Measurements from ENCODE around the gene DPEP3.
A peak's percentile ranks its signal among the peaks of the same experiment; 100 is the strongest.

DPEP3 gene

GRCh38 chr16:67968400-67969253 is 11.7 kb downstream of the DPEP3 start, which contains the start of gene SLC12A4:
Gene SLC12A4, minus strand, starts transcription at chr16:67968637. Its CDS starts 84 bp downstream, at chr16:67968553.
- DNase-seq (ENCODE audit: insufficient read length, low spot score) (peak; percentile 94), FAIRE-seq (peak; percentile 82)

GRCh38 chr16:67967958-67968399 is 12.3 kb downstream of the DPEP3 start:
- DNase-seq (ENCODE audit: insufficient read length, low spot score) = peak; percentile 56
- FAIRE-seq = peak; percentile 31

- FAIRE-seq = peak; percentile 72
- DNase-seq (ENCODE audit: insufficient read length, low spot score) = no peak
These were observed 12.9 kb downstream of the DPEP3 start for GRCh38 chr16:67967183-67967957.

GRCh38 chr16:67966549-67967182 is 13.6 kb downstream of the DPEP3 start:
- DNase-seq (ENCODE audit: insufficient read length, low spot score) (no peak), FAIRE-seq (no peak)

GRCh38 chr16:67965668-67966548 is 14.4 kb downstream of the DPEP3 start:
- FAIRE-seq (no peak), DNase-seq (ENCODE audit: insufficient read length, low spot score) (no peak)

- FAIRE-seq (no peak), DNase-seq (ENCODE audit: insufficient read length, low spot score) (no peak)
These were observed 15.7 kb downstream of the DPEP3 start for GRCh38 chr16:67964477-67965131.

GRCh38 chr16:67963662-67964321 is 16.5 kb downstream of the DPEP3 start:
- FAIRE-seq = no peak
- no peak for DNase-seq (ENCODE audit: insufficient read length, low spot score)

- FAIRE-seq = no peak
- no peak for DNase-seq (ENCODE audit: insufficient read length, low spot score)
These were observed 17.0 kb downstream of the DPEP3 start for GRCh38 chr16:67963292-67963661.

GRCh38 chr16:67962135-67962534 is 18.2 kb downstream of the DPEP3 start:
- DNase-seq (ENCODE audit: insufficient read length, low spot score) (no peak), FAIRE-seq (no peak)

GRCh38 chr16:67961551-67961957 is 18.7 kb downstream of the DPEP3 start:
- DNase-seq (ENCODE audit: insufficient read length, low spot score) = no peak
- no peak for FAIRE-seq

GRCh38 chr16:67959536-67960329 is 20.6 kb downstream of the DPEP3 start:
- no peak for FAIRE-seq
- no peak for DNase-seq (ENCODE audit: insufficient read length, low spot score)

GRCh38 chr16:67957622-67958021 is 22.7 kb downstream of the DPEP3 start:
- no peak for FAIRE-seq
- DNase-seq (ENCODE audit: insufficient read length, low spot score) = no peak

GRCh38 chr16:67954421-67955196 is 25.7 kb downstream of the DPEP3 start:
- FAIRE-seq (no peak), DNase-seq (ENCODE audit: insufficient read length, low spot score) (no peak)

GRCh38 chr16:67953641-67954375 is 26.5 kb downstream of the DPEP3 start:
- no peak for FAIRE-seq

GRCh38 chr16:67951485-67951884 is 28.8 kb downstream of the DPEP3 start:
- no peak for DNase-seq (ENCODE audit: insufficient read length, low spot score)
- no peak for FAIRE-seq

More at GRCh38 chr16:67953641-67954375, 26.5 kb downstream of the DPEP3 start:
- DNase-seq (ENCODE audit: insufficient read length, low spot score) = no peak

GRCh38 chr16:67950335-67950843 is 29.9 kb downstream of the DPEP3 start:
- DNase-seq (ENCODE audit: insufficient read length, low spot score) = no peak
- FAIRE-seq = no peak

- DNase-seq (ENCODE audit: insufficient read length, low spot score) (no peak), FAIRE-seq (no peak)
These were observed 30.7 kb downstream of the DPEP3 start for GRCh38 chr16:67949645-67950044.
